Gastrocnemius medialis (tissue), 4 donors: Measurements from ENCODE around the gene PARP12.

Source experiments
- POLR2A ChIP-seq, 2 donors: fragments of 450-650 bp; IDR thresholded peaks; one replicate each; pipeline ENCODE4 v1.6.1; 2017; ENCODE audit warnings: antibody characterized with exemption in 2 of 2, mild to moderate bottlenecking in 2 of 2, moderate library complexity in 2 of 2
- TF ChIP-seq, protein P1 (sequence below), 5 experiments: fragments of 450-650 bp in 3 of 5; fragments of 200-600 bp in 2 of 5; sonication (generic) in 2 of 5; IDR thresholded peaks in 4 of 5; conservative IDR thresholded peaks in 1 of 5; 1 replicate in 4 of 5; 2 replicates in 1 of 5; pipeline ENCODE4 v1.5.1; 2016 to 2019; ENCODE audit warnings: antibody characterized with exemption in 5 of 5, mild to moderate bottlenecking in 3 of 5, moderate library complexity in 3 of 5

GRCh38 chr7:140048989-140049338 is 13.8 kb downstream of the PARP12 start:
- no peak for TF ChIP-seq POLR2A (IDR thresholded peaks at IDR 0.05)
- TF ChIP-seq, protein P1, sequence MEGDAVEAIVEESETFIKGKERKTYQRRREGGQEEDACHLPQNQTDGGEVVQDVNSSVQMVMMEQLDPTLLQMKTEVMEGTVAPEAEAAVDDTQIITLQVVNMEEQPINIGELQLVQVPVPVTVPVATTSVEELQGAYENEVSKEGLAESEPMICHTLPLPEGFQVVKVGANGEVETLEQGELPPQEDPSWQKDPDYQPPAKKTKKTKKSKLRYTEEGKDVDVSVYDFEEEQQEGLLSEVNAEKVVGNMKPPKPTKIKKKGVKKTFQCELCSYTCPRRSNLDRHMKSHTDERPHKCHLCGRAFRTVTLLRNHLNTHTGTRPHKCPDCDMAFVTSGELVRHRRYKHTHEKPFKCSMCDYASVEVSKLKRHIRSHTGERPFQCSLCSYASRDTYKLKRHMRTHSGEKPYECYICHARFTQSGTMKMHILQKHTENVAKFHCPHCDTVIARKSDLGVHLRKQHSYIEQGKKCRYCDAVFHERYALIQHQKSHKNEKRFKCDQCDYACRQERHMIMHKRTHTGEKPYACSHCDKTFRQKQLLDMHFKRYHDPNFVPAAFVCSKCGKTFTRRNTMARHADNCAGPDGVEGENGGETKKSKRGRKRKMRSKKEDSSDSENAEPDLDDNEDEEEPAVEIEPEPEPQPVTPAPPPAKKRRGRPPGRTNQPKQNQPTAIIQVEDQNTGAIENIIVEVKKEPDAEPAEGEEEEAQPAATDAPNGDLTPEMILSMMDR (IDR thresholded peaks at IDR 0.05 in 4 of 5, conservative IDR thresholded peaks at IDR 0.05 in 1 of 5) = no peak
